Measurements from ENCODE around the gene FCN3.

The FCN3 gene

DNA sequence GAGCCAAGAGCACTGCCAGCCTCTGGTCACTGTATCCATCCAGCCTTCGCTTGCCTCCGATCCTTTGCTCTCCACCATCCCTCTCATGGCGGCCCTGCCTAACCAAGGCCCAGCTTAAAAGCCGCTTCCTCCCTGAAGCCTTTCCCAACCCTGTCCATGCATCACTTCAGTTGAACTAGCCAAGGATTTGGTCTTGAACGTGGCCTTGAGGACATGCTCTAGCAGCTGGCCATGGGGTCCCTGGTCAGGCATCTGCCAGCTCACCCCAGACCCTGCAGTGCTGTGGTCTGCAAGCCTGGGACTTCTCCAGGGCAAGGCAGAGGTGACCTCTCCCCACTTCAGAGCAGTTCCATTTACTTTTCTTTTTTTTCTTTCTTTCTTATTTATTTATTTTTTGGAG lies 37.9 kb downstream of the FCN3 start:
- no peak for DNase-seq

- no peak for DNase-seq
Measured at GRCh38 chr1:27335506-27336422, 38.9 kb downstream of the FCN3 start.

GRCh38 chr1:27333717-27334279 lies 40.8 kb downstream of the FCN3 start:
- no peak for DNase-seq

DNA sequence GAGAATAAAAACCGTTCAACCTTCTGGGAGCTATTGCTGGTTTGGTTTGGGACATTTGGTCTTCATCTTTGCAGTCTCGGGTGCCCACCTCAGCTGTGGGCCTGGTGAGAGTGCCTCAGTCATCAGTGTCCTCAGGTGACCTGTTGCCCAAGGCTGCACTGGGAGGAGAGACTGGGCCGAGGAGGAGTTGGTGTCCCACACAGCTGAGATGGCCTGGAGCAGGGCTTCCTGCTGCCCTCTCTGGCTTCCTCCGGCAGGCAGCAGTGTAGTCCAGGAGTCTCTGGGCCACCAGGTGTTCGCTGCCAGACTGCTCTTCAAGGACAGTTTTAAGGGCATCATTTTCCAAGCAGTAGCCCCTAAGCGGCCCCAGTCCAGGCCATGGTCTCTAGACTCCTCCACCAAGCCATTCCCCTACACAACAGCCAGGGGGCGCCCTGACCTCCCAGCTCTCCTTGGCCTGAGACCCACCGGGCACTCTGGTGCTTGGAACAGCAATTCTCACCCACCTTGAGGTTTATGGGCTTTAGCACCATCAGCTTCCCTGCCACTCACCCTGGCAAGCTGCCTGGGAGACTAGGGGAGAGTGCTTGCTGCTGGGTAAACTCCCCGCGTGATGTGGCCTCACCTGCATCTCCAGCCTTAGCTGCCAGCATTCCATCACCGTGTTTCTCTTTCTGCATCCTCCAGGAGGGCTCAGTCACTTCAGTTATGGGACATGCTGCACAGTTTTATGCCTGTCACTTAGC lies 41.9 kb downstream of the FCN3 start:
- DNase-seq = no peak

DNA sequence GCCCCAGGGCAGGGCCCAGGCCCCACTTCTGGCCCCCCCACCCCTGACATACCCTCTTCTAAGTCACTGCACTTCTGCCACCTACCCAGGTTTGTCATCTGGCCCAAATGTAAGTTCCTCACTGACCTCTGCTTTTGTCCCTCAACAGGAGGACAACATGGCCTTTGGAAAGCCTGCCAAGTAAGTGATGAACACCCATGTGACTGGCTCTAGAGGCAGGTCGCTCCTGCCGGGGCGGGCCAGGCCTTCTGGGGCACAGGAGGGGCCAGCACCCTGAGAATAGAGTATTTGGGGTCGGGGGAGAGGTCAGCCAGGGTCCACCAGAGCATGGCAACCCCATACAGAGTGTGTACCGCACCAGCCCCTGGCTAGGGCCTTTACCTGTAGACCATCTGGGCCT lies 42.7 kb downstream of the FCN3 start:
- DNase-seq = no peak

DNA sequence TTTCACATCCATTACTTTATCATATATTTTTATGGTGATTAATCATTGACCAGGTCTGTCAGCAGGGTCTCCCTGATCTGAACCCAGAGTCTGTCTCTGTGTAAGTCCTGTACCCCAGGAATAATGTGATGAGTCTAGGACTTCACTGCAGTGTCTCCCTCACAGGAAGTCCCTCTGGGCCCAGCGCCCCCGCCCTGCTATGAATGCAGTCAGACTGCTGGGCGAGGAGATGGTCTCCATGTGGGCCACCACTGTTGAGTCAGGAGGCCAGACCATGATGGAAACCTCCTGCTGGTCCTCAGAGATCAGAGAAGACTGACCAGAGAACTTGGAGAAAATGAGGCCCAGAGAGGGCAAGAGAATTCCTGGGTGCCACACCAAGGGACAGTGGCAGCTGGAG lies 43.2 kb downstream of the FCN3 start:
- DNase-seq = no peak

GRCh38 chr1:27330786-27331185 lies 43.8 kb downstream of the FCN3 start:
- no peak for DNase-seq

- DNase-seq = no peak
Measured at GRCh38 chr1:27327964-27328363, 46.7 kb downstream of the FCN3 start.

DNA sequence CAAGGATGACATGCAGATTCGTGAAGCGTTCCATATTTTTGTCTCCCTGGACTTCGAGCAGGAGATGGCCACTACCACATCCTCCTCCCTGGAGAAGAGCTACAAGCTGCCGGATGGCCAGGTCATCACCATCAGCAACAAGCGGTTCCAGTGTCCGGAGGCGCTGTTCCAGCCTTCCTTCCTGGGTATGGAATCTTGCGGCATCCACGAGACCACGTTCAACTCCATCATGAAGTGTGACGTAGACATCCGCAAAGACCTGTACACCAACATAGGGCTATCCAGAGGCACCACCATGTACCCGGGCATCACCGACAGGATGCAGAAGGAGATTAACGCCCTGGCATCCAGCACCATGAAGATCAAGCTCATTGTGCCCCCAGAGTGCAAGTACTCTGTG lies 49.3 kb downstream of the FCN3 start:
- DNase-seq = no peak

DNA sequence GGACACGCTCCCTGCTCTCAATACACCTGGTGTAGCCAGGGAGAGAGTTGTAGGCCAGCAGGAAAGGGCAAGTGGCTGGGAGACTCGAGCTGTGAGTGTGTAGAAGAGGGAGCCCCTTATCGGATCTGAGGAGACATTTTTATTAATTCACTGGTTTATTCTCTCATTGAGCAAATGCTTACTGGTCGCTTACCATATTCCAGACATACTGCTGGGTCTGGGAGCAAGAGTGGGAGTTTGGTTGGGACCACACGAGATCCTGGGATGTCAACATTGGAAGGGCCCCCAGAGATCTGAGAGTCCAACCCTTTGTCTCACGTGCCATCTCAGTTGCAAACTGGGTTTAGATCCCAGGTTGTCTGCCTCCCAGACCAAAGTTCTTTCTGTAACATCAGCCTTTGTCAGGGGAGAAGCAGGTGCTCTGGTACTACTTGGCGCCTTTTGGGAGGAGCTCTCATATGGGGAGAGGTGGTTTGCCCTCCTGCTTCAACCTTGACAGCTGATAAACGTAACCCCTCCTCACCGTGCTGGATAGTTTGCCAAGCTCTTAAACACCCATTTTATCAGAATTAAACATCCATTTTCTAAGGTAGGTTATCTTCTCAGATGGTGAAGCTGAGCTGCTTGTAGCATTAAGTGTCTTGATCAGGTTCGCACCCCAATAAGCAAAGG lies 51.9 kb downstream of the FCN3 start:
- DNase-seq = no peak

DNA sequence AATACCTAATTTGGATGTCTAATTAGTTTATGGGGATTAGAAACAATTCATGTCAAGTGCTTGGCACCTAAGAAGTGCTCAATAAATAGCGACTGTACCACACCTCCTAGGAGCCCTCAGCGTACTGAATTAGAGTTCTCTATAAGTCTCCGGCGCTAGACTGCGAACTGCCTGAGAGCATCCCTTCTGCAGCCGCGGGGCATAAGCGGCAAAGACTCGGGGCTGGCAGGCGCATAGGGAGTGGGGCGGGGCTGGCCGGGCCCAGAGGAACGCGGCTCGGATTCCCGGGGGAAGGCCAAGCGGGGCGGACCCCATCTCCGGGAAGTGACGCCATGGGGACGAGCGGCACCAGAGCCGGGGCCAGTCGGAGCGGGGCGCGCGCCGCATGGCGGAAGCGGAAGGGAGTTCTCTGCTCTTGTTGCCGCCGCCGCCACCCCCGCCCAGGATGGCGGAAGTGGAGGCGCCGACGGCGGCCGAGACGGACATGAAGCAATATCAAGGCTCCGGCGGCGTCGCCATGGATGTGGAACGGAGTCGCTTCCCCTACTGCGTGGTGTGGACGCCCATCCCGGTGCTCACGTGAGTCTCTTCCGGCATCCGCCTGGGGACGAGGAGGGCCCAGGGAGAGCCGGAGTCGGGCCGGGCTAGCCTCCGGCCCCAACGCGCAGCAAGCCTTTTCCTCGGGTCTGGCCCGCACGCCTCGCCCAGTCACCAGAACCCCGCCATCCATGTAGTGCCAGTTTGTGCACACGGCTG lies 52.6 kb downstream of the FCN3 start, which contains the start of gene TMEM222:
TSS of gene TMEM222 (plus strand) at position 351 of the 756 bp plus-strand sequence. CDS start at position 386, 35 bp downstream.
- DNase-seq = peak; percentile 86

All from NCI-H2029 treated with DMSO at 0.1 percent for 48 hours (cell line).